Measurements from ENCODE around the gene FOXP3. TPM values are rescaled to one million over a fixed set of nuclear protein-coding genes. Genes with fewer than 3 reads are reported as not detected.

Gene FOXP3
- total RNA-seq, 1 experiment from 2014 or later, result 0.15 TPM

- ATAC-seq (no peak), DNase-seq (ENCODE audit: low read depth, low spot score) (no peak)
- H3K27me3 ChIP-seq (ENCODE audit: insufficient read depth, low read length), result no peaks in the 10 kb centered on the region
- TF ChIP-seq POLR2A (IDR thresholded peaks at IDR 0.05; ENCODE audit: borderline replicate concordance, extremely low read depth, insufficient read depth, insufficient read length) (no peak), REST (IDR thresholded peaks at IDR 0.05; ENCODE audit: low read depth) (no peak), EGR1 (IDR thresholded peaks at IDR 0.05; ENCODE audit: low read depth) (no peak), TCF7L2 (IDR thresholded peaks at IDR 0.05; ENCODE audit: borderline replicate concordance, extremely low read depth, insufficient read depth, insufficient read length) (no peak), CBX3 (IDR thresholded peaks at IDR 0.05; ENCODE audit: low read depth) (no peak), FOSL1 (IDR thresholded peaks at IDR 0.05; ENCODE audit: low read depth) (no peak), ZBTB33 (IDR thresholded peaks at IDR 0.05; ENCODE audit: extremely low read depth, insufficient replicate concordance, low read length) (no peak), ZFX (IDR thresholded peaks at IDR 0.05) (no peak), EZH2phosphoT487 (IDR thresholded peaks at IDR 0.05; ENCODE audit: borderline replicate concordance) (no peak), ELF1 (IDR thresholded peaks at IDR 0.05; ENCODE audit: borderline replicate concordance, low read depth) (no peak), ATF3 (IDR thresholded peaks at IDR 0.05) (no peak), SIN3A (IDR thresholded peaks at IDR 0.05; ENCODE audit: low read depth) (no peak), CTCF (IDR thresholded peaks at IDR 0.05 in 2 of 3, conservative IDR thresholded peaks at IDR 0.05 in 1 of 3; ENCODE audit: borderline replicate concordance in 1 of 3, insufficient read depth in 1 of 3, low read depth in 2 of 3, low read length in 2 of 3) (no peak), CEBPB (IDR thresholded peaks at IDR 0.05; ENCODE audit: low read depth) (no peak), ZNF274 (IDR thresholded peaks at IDR 0.05; ENCODE audit: low read depth, low read length) (no peak), RAD21 (IDR thresholded peaks at IDR 0.05; ENCODE audit: low read depth) (no peak), EZH2 (IDR thresholded peaks at IDR 0.05) (no peak)
- ChIA-PET RAD21 (ENCODE audit: low non-redundant PET in 1 of 2, low total read pairs in 2 of 2, uncharacterized antibody in 2 of 2, unreplicated experiment in 2 of 2) (no interaction called here), POLR2A (no interaction called here), CTCF (no interaction called here)
- BruUV-seq (replicated peaks), result no TSS peak
- H3K4me2 ChIP-seq (ENCODE audit: low read length), result no peak within 1 kb of the TSS
- no peak within 1 kb of the TSS for H3K27ac ChIP-seq (ENCODE audit: low read depth, low read length)
- no peak within 1 kb of the TSS for H3K4me3 ChIP-seq (replicated peaks in 1 of 2; ENCODE audit: low read depth in 1 of 2, low read length in 2 of 2)
- no peaks in the 10 kb centered on the region for H3K9me3 ChIP-seq (ENCODE audit: control insufficient read depth in 1 of 2, insufficient read depth in 1 of 2, low read depth in 1 of 2, low read length in 2 of 2)
- H3K9me2 ChIP-seq (ENCODE audit: insufficient read depth), result no peaks in the 10 kb centered on the region
- H4K20me1 ChIP-seq (ENCODE audit: insufficient read depth), result no peaks in the 10 kb centered on the region
- H3K4me1 ChIP-seq (ENCODE audit: control insufficient read depth in 1 of 2, insufficient read depth in 2 of 2, low read length in 2 of 2), result no peaks in the 10 kb centered on the region
- H3K36me3 ChIP-seq (ENCODE audit: control insufficient read depth in 1 of 2, insufficient read depth in 2 of 2, low read length in 2 of 2), result no peaks in the 10 kb centered on the region
- no peak within 1 kb of the TSS for H3K9ac ChIP-seq (ENCODE audit: low read length)
- no peak within 1 kb of the TSS for H2AFZ ChIP-seq (ENCODE audit: low read depth, low read length, poor library complexity, severe bottlenecking)
- intact Hi-C loops (cut with micrococcal nuclease), result no loop called here
- H3K79me2 ChIP-seq (ENCODE audit: insufficient read depth, low read length), result no peaks in the 10 kb centered on the region
These were observed 31.3 kb downstream of the FOXP3 start, which contains the start of gene CACNA1F for GRCh38 chrX:49233176-49233575. CACNA1F (minus strand) TSS chrX:49233340; CDS start chrX:49233309, 31 bp downstream.

Measured in HCT116 (cell line).